Lung microvascular endothelial cell (primary cell): ENCODE results near the gene EMB. TPM values are rescaled to one million over a fixed set of nuclear protein-coding genes. Genes with fewer than 3 reads are reported as not detected.
"Not testable (repeated sequence)": the region's sequence is repeated elsewhere in the genome, so short reads cannot be mapped to it uniquely, and the experiment has no call there.

Experiments
- DNase-seq, 2 donors: peaks; one replicate each; pipeline versions ENCODE4 v3.0.0 to v3.0.0-alpha.2; 2010; ENCODE audit warnings: low read depth in 2 of 2
- total RNA-seq: library from RNA; depleted of rRNA; stranded (reverse); fragments of >200 nt; gene quantifications from 2 replicates; pipeline ENCODE4 v1.2.1, GENCODE V29; 2014

The EMB gene
- total RNA-seq, 1 donor from 2014 or later, result under 0.01 TPM

- DNase-seq, result not testable (repeated sequence)
These were observed 19.7 kb downstream of the EMB start for GRCh38 chr5:50421184-50421950.

GRCh38 chr5:50420343-50420935 lies 20.6 kb downstream of the EMB start:
- no peak for DNase-seq

DNA sequence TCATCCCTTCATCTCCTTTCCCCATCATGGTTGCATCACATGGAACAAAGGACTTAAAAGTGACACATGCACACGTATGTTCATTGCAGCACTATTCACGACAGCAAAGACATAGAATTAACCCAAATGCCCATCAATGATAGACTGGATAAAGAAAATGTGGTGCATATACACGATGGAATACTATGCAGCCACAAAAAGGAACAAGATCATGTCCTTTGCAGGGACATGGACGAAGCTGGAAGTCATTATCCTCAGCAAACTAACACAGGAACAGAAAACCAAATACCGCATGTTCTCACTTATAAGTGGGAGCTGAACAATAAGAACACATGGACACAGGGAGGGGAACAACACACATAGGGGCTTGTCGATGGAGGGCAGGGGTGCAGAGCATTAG lies 21.4 kb downstream of the EMB start:
- not testable (repeated sequence) for DNase-seq

GRCh38 chr5:50416637-50417036 lies 24.5 kb downstream of the EMB start:
- DNase-seq, result not testable (repeated sequence)

- DNase-seq, result no peak
These were observed 25.2 kb downstream of the EMB start for GRCh38 chr5:50415912-50416311.

- not testable (repeated sequence) for DNase-seq
These were observed 30.2 kb downstream of the EMB start for GRCh38 chr5:50410932-50411331.

- no peak for DNase-seq
These were observed 34.2 kb downstream of the EMB start for GRCh38 chr5:50406877-50407276.

- DNase-seq, result no peak
These were observed 39.8 kb downstream of the EMB start for GRCh38 chr5:50401336-50401735.

DNA sequence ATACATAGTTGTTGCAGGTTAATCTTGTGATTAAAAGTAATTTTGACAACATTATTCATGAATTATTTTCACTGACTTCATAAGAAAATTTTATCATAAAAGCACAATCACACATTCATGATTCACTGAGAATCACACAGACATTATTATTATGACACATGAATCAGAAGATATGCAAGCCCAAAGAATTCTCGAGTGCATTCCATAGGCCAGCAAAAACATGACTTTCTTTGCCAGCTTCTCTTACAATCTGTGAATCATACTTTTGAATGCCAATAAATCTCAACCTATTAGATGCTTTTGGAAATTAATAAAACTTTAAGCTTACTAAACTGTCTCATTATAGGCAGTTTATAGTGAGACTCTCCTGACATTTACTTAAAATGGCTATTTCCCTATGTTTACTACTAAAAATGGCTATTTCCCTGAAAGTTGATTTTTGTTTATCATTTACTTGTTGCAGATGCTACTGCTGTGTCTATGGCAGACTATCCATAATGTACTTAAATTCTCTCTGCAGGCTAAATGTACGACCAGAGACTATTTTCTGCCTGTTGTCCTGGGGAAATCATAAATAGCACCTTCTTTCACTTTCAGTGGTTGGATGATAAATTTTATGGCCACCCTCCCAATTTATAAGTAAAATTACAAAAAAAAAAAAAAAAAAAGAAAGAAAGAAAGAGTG lies 47.0 kb downstream of the EMB start:
- DNase-seq, result peak in 1 of 2 donors; percentile 8

- DNase-seq, result not testable (repeated sequence)
These were observed 48.8 kb downstream of the EMB start for GRCh38 chr5:50392289-50392688.

DNA sequence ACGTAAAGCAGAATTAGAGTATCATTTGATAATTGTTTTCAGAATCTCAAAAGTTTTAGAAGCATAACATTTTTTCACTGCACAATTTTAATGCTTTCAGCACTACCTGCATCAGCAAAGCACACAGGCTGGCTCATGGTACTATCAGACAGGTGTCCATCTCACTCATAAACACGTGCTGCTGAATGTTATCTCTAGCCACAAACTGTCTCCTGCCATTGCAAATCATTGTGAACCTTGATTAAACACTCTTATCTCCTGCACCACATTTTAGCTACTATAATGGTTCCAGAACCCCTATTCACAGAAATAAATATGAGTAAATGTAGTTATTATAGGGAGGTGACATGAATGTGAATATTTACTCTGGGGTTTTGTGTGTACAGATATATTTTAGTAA lies 56.7 kb downstream of the EMB start:
- DNase-seq, result not testable (repeated sequence)

- DNase-seq, result not testable (repeated sequence)
These were observed 64.4 kb downstream of the EMB start for GRCh38 chr5:50376696-50377095.

- not testable (repeated sequence) for DNase-seq
These were observed 71.6 kb downstream of the EMB start for GRCh38 chr5:50369287-50370033.

- no peak for DNase-seq
These were observed 75.4 kb downstream of the EMB start for GRCh38 chr5:50365426-50366251.

- not testable (repeated sequence) for DNase-seq
These were observed 76.4 kb downstream of the EMB start for GRCh38 chr5:50364535-50365309.

DNA sequence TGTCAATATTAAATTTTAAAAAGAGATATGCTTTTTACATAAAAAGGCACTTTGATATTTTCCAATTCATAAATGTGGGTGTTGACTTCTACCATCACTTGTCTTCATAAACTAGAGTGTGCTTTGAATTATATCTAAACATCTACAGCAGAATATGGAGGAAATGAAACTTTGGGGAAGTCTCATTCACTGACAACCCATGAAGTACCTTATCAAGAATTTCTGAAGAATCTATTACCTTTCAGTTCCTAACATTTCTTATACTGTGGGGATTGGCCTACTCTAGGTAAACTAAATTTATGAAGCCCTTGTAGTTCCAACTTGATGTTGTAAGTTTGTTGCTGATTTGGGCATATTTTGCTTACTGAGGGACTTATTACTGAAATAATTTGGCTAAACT lies 81.9 kb downstream of the EMB start:
- DNase-seq, result no peak

DNA sequence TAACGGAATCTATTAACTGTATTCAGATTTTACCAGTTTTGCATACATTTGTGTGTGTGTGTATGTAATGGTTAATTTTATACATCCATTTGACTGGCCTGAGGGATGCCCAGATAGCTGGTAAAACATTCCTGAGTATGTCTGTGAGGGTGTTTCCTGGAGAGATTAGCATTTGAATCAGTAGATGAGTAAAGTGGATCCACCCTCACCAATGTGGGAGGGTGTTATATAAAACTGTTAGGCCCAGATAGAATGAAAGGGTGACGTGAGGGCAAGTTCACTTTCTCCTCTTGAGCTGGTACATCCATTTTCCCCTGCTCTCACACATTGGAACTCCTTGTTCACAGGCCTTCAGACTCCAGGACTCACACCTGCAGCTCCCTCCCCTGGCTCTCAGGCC lies 88.7 kb downstream of the EMB start:
- DNase-seq, result no peak
